OCI-LY1 (cell line): Measurements from ENCODE around the gene PRELID2.

Experiments used
- CTCF ChIP-seq: fragments of 200-600 bp; sonication (generic), shearing (Covaris generic); IDR thresholded peaks from 2 replicates; pipeline ENCODE4 v1.5.1; 2017; ENCODE audit warnings: mild to moderate bottlenecking, antibody characterized with exemption, low read length, moderate library complexity, mixed read lengths
- EZH2 ChIP-seq: fragments of 200-600 bp; sonication (generic), shearing (Covaris generic); IDR thresholded peaks from 2 replicates; pipeline ENCODE4 v1.8.0; 2017; ENCODE audit warnings: borderline replicate concordance, mixed run types, mild to moderate bottlenecking, antibody characterized with exemption, low read length, moderate library complexity, mixed read lengths

DNA sequence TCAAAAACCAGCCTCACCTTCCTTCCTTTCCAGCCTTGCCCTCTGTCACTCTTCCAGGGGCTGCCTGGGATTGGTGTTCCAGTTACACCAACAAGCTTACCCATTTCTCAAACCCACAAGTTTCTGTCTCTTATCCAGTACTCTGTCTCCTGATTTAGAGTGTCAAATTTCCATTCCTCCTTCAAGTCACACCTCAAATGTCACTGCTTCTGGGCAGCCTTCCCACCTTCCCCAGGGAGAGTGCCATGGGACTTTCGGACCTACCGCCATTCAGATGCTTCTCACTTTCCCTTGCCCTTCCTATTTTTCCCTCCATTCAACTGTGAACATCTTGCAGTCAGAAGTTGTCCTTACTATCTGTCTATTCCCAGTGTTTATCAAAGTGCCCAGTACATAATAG lies 39.6 kb upstream of the PRELID2 start:
- TF ChIP-seq CTCF (no peak), EZH2 (no peak)
